ENCODE results near the gene RRP8. TPM values are rescaled to one million over a fixed set of nuclear protein-coding genes. Genes with fewer than 3 reads are reported as not detected.

Gene RRP8
- total and polyA plus RNA-seq, 2 experiments from 2014 or later = 15.3 to 26.1 TPM

GRCh38 chr11:6612213-6613041 lies 9.0 kb upstream of the RRP8 start, which contains the start of gene TAF10:
TAF10 (minus strand) TSS chr11:6612216; CDS start chr11:6612189, 27 bp downstream.
- H3K9me2 ChIP-seq (replicated peaks; ENCODE audit: insufficient read depth) = no peaks in the 10 kb centered on the region
- no peaks in the 10 kb centered on the region for H4K20me1 ChIP-seq (ENCODE audit: insufficient read depth, poor library complexity, severe bottlenecking)
- peak within 1 kb of the TSS; percentile 93 for H3K4me2 ChIP-seq
- TF ChIP-seq, protein P1, sequence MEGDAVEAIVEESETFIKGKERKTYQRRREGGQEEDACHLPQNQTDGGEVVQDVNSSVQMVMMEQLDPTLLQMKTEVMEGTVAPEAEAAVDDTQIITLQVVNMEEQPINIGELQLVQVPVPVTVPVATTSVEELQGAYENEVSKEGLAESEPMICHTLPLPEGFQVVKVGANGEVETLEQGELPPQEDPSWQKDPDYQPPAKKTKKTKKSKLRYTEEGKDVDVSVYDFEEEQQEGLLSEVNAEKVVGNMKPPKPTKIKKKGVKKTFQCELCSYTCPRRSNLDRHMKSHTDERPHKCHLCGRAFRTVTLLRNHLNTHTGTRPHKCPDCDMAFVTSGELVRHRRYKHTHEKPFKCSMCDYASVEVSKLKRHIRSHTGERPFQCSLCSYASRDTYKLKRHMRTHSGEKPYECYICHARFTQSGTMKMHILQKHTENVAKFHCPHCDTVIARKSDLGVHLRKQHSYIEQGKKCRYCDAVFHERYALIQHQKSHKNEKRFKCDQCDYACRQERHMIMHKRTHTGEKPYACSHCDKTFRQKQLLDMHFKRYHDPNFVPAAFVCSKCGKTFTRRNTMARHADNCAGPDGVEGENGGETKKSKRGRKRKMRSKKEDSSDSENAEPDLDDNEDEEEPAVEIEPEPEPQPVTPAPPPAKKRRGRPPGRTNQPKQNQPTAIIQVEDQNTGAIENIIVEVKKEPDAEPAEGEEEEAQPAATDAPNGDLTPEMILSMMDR (IDR thresholded peaks at IDR 0.05; ENCODE audit: poor library complexity) = peak; percentile 52
- no peak for TF ChIP-seq EZH2 (IDR thresholded peaks at IDR 0.05; ENCODE audit: borderline replicate concordance)
- 2% methylated on average over 37 of the region's 51 CpGs for WGBS (ENCODE audit: low lambda C conversion rate, missing lambda C conversion rate)
- H3K27ac ChIP-seq = peak within 1 kb of the TSS; percentile 98
- no peaks in the 10 kb centered on the region for H3K27me3 ChIP-seq
- H3K4me3 ChIP-seq = peak within 1 kb of the TSS; percentile 65
- H3K4me1 ChIP-seq (ENCODE audit: insufficient read depth) = peaks cover 11% of the 10 kb centered on the region
- H3K9me3 ChIP-seq (ENCODE audit: low read depth) = no peaks in the 10 kb centered on the region
- DNase-seq (ENCODE audit: low spot score) = peak; percentile 98
- no peaks in the 10 kb centered on the region for H3K36me3 ChIP-seq (replicated peaks; ENCODE audit: insufficient read depth, low read depth)
- peaks cover 37% of the 10 kb centered on the region for H3K79me2 ChIP-seq
- peak within 1 kb of the TSS; percentile 43 for H2AFZ ChIP-seq

DNA sequence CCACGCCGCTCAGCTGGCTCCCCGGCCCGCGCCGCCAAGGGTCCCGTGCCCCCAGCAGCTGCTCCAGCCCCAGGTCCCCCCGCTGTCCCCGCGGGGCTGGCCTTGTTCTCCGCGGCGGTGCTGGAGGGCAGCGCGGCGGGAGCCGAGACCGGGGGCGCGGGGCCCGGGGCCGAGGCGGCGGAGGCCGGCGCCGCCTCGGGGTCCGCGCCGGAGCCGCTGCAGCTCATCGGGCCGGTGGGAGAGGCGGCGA lies 8.5 kb upstream of the RRP8 start:
- Histone ChIP-seq H4K20me1 (ENCODE audit: insufficient read depth, poor library complexity, severe bottlenecking) (no peaks in the 10 kb centered on the region), H3K4me1 (ENCODE audit: insufficient read depth) (peaks cover 14% of the 10 kb centered on the region), H3K9me3 (ENCODE audit: low read depth) (no peaks in the 10 kb centered on the region), H3K4me2 (peak overlapping the region; percentile 93), H3K79me2 (peaks cover 36% of the 10 kb centered on the region), H3K9me2 (replicated peaks; ENCODE audit: insufficient read depth) (no peaks in the 10 kb centered on the region), H3K4me3 (peak overlapping the region; percentile 65), H3K36me3 (replicated peaks; ENCODE audit: insufficient read depth, low read depth) (no peaks in the 10 kb centered on the region), H3K27me3 (no peaks in the 10 kb centered on the region), H3K27ac (peak overlapping the region; percentile 92), H2AFZ (no peak overlapping the region)
- DNase-seq (ENCODE audit: low spot score) = no peak
- WGBS (ENCODE audit: low lambda C conversion rate, missing lambda C conversion rate) = 3% methylated on average over 12 of the region's 36 CpGs
- TF ChIP-seq EZH2phosphoT487 (IDR thresholded peaks at IDR 0.05; ENCODE audit: low read depth, severe bottlenecking, unreplicated experiment) (no peak), EZH2 (IDR thresholded peaks at IDR 0.05; ENCODE audit: borderline replicate concordance) (no peak)
- TF ChIP-seq, protein P1 (IDR thresholded peaks at IDR 0.05; ENCODE audit: poor library complexity) = no peak

DNA sequence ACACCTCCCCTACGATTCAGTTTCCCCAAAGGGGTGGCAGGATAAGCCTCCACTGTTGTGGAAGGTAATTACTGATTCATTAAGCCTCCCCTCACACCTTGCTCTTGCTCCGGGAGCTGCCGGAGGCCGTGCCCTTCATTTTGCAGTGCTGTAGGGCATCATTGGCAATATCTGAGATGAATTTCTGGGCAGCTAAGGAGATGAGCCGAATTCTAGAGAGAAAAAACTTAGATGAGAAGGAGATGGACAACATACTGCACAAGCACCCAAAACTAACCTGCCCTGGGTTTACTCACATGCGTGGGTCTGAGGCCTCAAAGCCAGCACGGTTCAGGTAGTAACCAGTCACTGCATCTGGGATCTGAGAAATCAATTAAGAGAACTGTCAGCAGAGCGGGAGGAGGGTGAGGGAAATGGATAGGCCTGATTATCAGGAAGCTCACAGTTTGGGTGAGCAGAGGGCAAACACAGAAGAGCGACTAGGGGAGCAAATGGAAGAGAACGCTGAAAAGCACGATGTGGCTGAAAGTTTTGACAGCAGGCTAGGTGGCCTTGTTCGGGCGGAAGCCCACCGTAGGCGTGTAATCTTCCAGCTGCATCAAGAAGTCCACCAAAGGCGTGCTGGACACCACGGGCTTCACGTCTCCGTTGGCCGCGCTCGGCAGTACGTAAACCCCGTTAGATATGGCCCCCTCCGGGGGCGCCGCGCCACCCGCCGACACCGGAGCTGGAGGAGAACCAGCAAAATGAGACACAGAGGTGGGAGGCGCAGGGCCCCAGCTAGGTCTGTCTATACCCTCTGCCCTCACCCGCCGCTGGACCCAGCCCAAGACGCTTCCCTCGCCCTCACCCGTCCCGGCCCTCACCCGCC lies 7.9 kb upstream of the RRP8 start:
- TF ChIP-seq EZH2 (IDR thresholded peaks at IDR 0.05; ENCODE audit: borderline replicate concordance) = no peak
- TF ChIP-seq, protein P1 (IDR thresholded peaks at IDR 0.05; ENCODE audit: poor library complexity) = no peak
- no peak for TF ChIP-seq EZH2phosphoT487 (IDR thresholded peaks at IDR 0.05; ENCODE audit: low read depth, severe bottlenecking, unreplicated experiment)
- H2AFZ ChIP-seq = no peak overlapping the region
- H3K36me3 ChIP-seq (replicated peaks; ENCODE audit: insufficient read depth, low read depth) = no peaks in the 10 kb centered on the region
- no peaks in the 10 kb centered on the region for H3K9me2 ChIP-seq (replicated peaks; ENCODE audit: insufficient read depth)
- H3K9me3 ChIP-seq (ENCODE audit: low read depth) = no peaks in the 10 kb centered on the region
- peaks cover 40% of the 10 kb centered on the region for H3K79me2 ChIP-seq
- peaks cover 18% of the 10 kb centered on the region for H3K4me1 ChIP-seq (ENCODE audit: insufficient read depth)
- no peaks in the 10 kb centered on the region for H4K20me1 ChIP-seq (ENCODE audit: insufficient read depth, poor library complexity, severe bottlenecking)
- no peak for DNase-seq (ENCODE audit: low spot score)
- no peaks in the 10 kb centered on the region for H3K27me3 ChIP-seq
- 20% methylated on average over 27 of the region's 39 CpGs for WGBS (ENCODE audit: low lambda C conversion rate, missing lambda C conversion rate)
- H3K4me2 ChIP-seq = peak overlapping the region; percentile 93
- peak overlapping the region; percentile 92 for H3K27ac ChIP-seq
- peak overlapping the region; percentile 65 for H3K4me3 ChIP-seq
